ENCODE data around the gene SMYD2. TPM values are rescaled to one million over a fixed set of nuclear protein-coding genes. Genes with fewer than 3 reads are reported as not detected.

Gene SMYD2
- total and polyA plus RNA-seq, 2 experiments from 2014 or later: 3.6 to 5.9 TPM

DNA sequence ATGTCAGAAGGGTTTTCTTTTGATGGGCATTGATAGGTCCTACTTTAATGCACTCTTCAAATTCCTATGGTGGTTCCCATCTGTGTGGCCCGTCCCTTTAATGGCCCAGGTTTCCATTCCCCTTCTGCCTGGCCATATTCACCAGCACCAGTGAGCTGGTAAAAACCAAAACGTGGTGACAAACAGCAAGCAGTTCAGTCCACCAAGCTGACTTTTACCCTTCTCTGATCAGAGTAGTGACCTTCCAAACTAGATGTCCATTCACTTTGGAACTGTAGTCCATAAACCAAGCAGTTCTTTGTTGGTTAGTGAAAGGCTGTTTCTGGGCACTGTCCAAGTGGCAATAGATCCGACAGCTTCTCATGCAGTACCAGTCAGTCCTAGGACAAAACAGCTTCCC lies 60.5 kb downstream of the SMYD2 start:
- Mint-ChIP-seq H3K4me3 (no peak overlapping the region), H3K4me1 (peaks cover 19% of the 10 kb centered on the region), H3K36me3 (ENCODE audit: low read depth) (peaks cover 31% of the 10 kb centered on the region), H3K27me3 (ENCODE audit: insufficient read depth, low read depth, poor library complexity) (peaks cover 2% of the 10 kb centered on the region), H3K27ac (no peak overlapping the region; the same call in 1 of the 2 replicates), H3K9me3 (peaks cover 11% of the 10 kb centered on the region; the same call in 2 of the 3 replicates)
- Histone ChIP-seq H3K36me3 (ENCODE audit: insufficient read depth) (no peaks in the 10 kb centered on the region; the same call in 1 of the 2 replicates), H3K4me2 (no peak overlapping the region), H3K4me1 (ENCODE audit: insufficient read depth) (peaks cover 14% of the 10 kb centered on the region), H3K27ac (ENCODE audit: low read depth) (no peak overlapping the region), H3F3A (replicated peaks; ENCODE audit: low read depth) (no peaks in the 10 kb centered on the region; the same call in 1 of the 2 replicates), H3K27me3 (ENCODE audit: insufficient read depth) (no peaks in the 10 kb centered on the region), H3K79me2 (replicated peaks; ENCODE audit: insufficient read depth) (no peaks in the 10 kb centered on the region), H2AFZ (no peak overlapping the region), H3K4me3 (no peak overlapping the region), H3K9me2 (ENCODE audit: insufficient read depth) (0 out of 2 replicates have a peak, but pooled peaks cover 10% of the 10 kb centered on the region), H4K20me1 (replicated peaks; ENCODE audit: insufficient read depth) (no peaks in the 10 kb centered on the region)
- no peak for ATAC-seq
- TF ChIP-seq ZNF114 (CRISPR knock-in tag; IDR thresholded peaks at IDR 0.05) (no peak), POLR2AphosphoS5 (IDR thresholded peaks at IDR 0.05; ENCODE audit: low read depth) (no peak)
- no peak for DNase-seq (ENCODE audit: low spot score)

DNA sequence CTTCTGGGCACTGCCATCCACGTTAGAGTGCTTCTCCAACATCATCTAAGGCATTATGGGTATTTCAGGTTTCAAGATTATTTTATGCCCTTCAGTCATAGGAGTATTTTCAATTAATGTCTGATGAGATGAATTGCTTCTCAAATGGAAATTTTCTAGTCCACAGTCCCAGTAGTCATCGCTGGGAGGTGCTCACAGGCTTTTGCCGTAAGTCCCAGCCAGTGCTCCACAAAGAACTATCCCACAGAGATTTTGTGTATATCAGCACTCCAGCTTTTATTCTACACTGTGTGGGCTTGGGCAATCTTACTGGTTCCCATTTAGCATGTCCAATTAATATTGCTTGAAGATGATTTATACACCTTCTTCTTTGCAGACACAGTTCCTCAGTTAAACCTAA lies 61.0 kb downstream of the SMYD2 start:
- TF ChIP-seq, protein P1, sequence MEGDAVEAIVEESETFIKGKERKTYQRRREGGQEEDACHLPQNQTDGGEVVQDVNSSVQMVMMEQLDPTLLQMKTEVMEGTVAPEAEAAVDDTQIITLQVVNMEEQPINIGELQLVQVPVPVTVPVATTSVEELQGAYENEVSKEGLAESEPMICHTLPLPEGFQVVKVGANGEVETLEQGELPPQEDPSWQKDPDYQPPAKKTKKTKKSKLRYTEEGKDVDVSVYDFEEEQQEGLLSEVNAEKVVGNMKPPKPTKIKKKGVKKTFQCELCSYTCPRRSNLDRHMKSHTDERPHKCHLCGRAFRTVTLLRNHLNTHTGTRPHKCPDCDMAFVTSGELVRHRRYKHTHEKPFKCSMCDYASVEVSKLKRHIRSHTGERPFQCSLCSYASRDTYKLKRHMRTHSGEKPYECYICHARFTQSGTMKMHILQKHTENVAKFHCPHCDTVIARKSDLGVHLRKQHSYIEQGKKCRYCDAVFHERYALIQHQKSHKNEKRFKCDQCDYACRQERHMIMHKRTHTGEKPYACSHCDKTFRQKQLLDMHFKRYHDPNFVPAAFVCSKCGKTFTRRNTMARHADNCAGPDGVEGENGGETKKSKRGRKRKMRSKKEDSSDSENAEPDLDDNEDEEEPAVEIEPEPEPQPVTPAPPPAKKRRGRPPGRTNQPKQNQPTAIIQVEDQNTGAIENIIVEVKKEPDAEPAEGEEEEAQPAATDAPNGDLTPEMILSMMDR (conservative IDR thresholded peaks at IDR 0.05; ENCODE audit: low read depth in 2 of 2): peak; percentile 19 to 46
- no peak for TF ChIP-seq STAT1 (IDR thresholded peaks at IDR 0.05; ENCODE audit: unreplicated experiment)
- Mint-ChIP-seq H3K27me3 (ENCODE audit: insufficient read depth, low read depth, poor library complexity) (peaks cover 2% of the 10 kb centered on the region), H3K4me3 (no peak overlapping the region), H3K36me3 (ENCODE audit: low read depth) (peaks cover 31% of the 10 kb centered on the region), H3K9me3 (peaks cover 11% of the 10 kb centered on the region; the same call in 2 of the 3 replicates), H3K27ac (no peak overlapping the region), H3K4me1 (peaks cover 19% of the 10 kb centered on the region)
- Histone ChIP-seq H3K79me2 (replicated peaks; ENCODE audit: insufficient read depth) (no peaks in the 10 kb centered on the region), H4K20me1 (replicated peaks; ENCODE audit: insufficient read depth) (no peaks in the 10 kb centered on the region), H3K36me3 (ENCODE audit: insufficient read depth) (peaks cover 2% of the 10 kb centered on the region; the same call in 1 of the 2 replicates), H3K27me3 (ENCODE audit: insufficient read depth) (no peaks in the 10 kb centered on the region), H3K9me2 (ENCODE audit: insufficient read depth) (0 out of 2 replicates have a peak, but pooled peaks cover 10% of the 10 kb centered on the region), H3K27ac (ENCODE audit: low read depth) (no peak overlapping the region), H3K4me2 (no peak overlapping the region), H3F3A (replicated peaks; ENCODE audit: low read depth) (no peaks in the 10 kb centered on the region; the same call in 1 of the 2 replicates), H3K4me3 (no peak overlapping the region), H2AFZ (no peak overlapping the region), H3K4me1 (ENCODE audit: insufficient read depth) (peaks cover 14% of the 10 kb centered on the region)
- DNase-seq (ENCODE audit: low spot score): no peak
- ATAC-seq: no peak

GRCh38 chr1:214342525-214342924 lies 61.6 kb downstream of the SMYD2 start:
- no peaks in the 10 kb centered on the region for H3K79me2 ChIP-seq (replicated peaks; ENCODE audit: insufficient read depth)
- TF ChIP-seq EZH2 (IDR thresholded peaks at IDR 0.05; ENCODE audit: low read depth, unreplicated experiment): no peak
- TF ChIP-seq ZNF331 (CRISPR knock-in tag; IDR thresholded peaks at IDR 0.05; ENCODE audit: low read depth): no peak
- Mint-ChIP-seq H3K27ac (no peak overlapping the region; the same call in 1 of the 2 replicates), H3K4me1 (peaks cover 13% of the 10 kb centered on the region), H3K36me3 (ENCODE audit: low read depth) (peaks cover 37% of the 10 kb centered on the region), H3K27me3 (ENCODE audit: insufficient read depth, low read depth, poor library complexity) (peaks cover 2% of the 10 kb centered on the region), H3K9me3 (peaks cover 11% of the 10 kb centered on the region; the same call in 2 of the 3 replicates), H3K4me3 (no peak overlapping the region)
- no peak overlapping the region for H3K4me3 ChIP-seq
- H3K27ac ChIP-seq (ENCODE audit: low read depth): no peak overlapping the region
- H4K20me1 ChIP-seq (replicated peaks; ENCODE audit: insufficient read depth): no peaks in the 10 kb centered on the region
- 0 out of 2 replicates have a peak, but pooled peaks cover 10% of the 10 kb centered on the region for H3K9me2 ChIP-seq (ENCODE audit: insufficient read depth)
- peaks cover 3% of the 10 kb centered on the region; the same call in 1 of the 2 replicates for H3K36me3 ChIP-seq (ENCODE audit: insufficient read depth)
- H2AFZ ChIP-seq: no peak overlapping the region
- no peak overlapping the region for H3K4me2 ChIP-seq
- no peaks in the 10 kb centered on the region for H3K27me3 ChIP-seq (ENCODE audit: insufficient read depth)
- no peaks in the 10 kb centered on the region; the same call in 1 of the 2 replicates for H3F3A ChIP-seq (replicated peaks; ENCODE audit: low read depth)
- DNase-seq (ENCODE audit: low spot score) (no peak), ATAC-seq (no peak)
- peaks cover 12% of the 10 kb centered on the region for H3K4me1 ChIP-seq (ENCODE audit: insufficient read depth)

Data from GM23338 (cell line).